ENCODE results near the gene CNEP1R1. TPM values are rescaled to one million over a fixed set of nuclear protein-coding genes. Genes with fewer than 3 reads are reported as not detected.

CNEP1R1 gene
- total RNA-seq, 1 experiment from 2014 or later = 18.5 TPM

GRCh38 chr16:49992825-49993224 is 32.2 kb upstream of the CNEP1R1 start:
- TF ChIP-seq CTCF (conservative IDR thresholded peaks at IDR 0.05) = no peak
- no peaks in the 10 kb centered on the region for H3K9me3 Mint-ChIP-seq
- DNase-seq = no peak
- Histone ChIP-seq H3K9ac (ENCODE audit: extremely low read depth, insufficient read length, low read length) (no peak overlapping the region), H3K23ac (ENCODE audit: insufficient read length, low read depth, low read length) (no peak overlapping the region), H3K4me1 (ENCODE audit: insufficient read depth, low read length) (no peaks in the 10 kb centered on the region; the same call in 1 of the 2 replicates), H3K79me1 (ENCODE audit: insufficient read depth, low read depth, low read length, poor library complexity, severe bottlenecking) (no peaks in the 10 kb centered on the region), H3K79me2 (ENCODE audit: insufficient read depth, low read length) (no peaks in the 10 kb centered on the region), H3K9me3 (ENCODE audit: control insufficient read depth, low read depth, low read length) (no peaks in the 10 kb centered on the region), H2BK12ac (ENCODE audit: insufficient read length, low read depth, low read length) (no peak overlapping the region), H2BK5ac (ENCODE audit: insufficient read length, low read length) (no peak overlapping the region), H2BK15ac (ENCODE audit: low read depth, low read length) (no peak overlapping the region), H3K18ac (ENCODE audit: insufficient read length, low read depth, low read length) (no peak overlapping the region), H4K91ac (ENCODE audit: insufficient read length, low read depth, low read length) (no peak overlapping the region), H2AFZ (ENCODE audit: low read length) (no peak overlapping the region), H2BK120ac (ENCODE audit: low read depth, low read length, poor library complexity, severe bottlenecking) (no peak overlapping the region), H3K4ac (ENCODE audit: low read depth, low read length) (no peak overlapping the region), H4K8ac (replicated peaks; ENCODE audit: insufficient read length, low read depth, low read length) (no peak overlapping the region), H4K20me1 (ENCODE audit: control insufficient read depth, insufficient read depth, insufficient read length) (no peaks in the 10 kb centered on the region), H3K27ac (ENCODE audit: insufficient read length, low read depth, low read length) (no peak overlapping the region), H2AK5ac (ENCODE audit: insufficient read length, low read length) (no peak overlapping the region), H3K27me3 (ENCODE audit: insufficient read depth, low read length) (no peaks in the 10 kb centered on the region), H3K56ac (ENCODE audit: insufficient read length, low read depth, low read length) (no peak overlapping the region), H4K5ac (ENCODE audit: insufficient read length, low read depth, low read length) (no peak overlapping the region), H3K23me2 (ENCODE audit: insufficient read length, low read depth, low read length, poor library complexity, severe bottlenecking) (no peaks in the 10 kb centered on the region), H3T11ph (ENCODE audit: low read length) (no peak overlapping the region), H3K4me2 (ENCODE audit: insufficient read depth, insufficient read length, low read length) (no peak overlapping the region), H2BK20ac (ENCODE audit: low read depth, low read length, poor library complexity, severe bottlenecking) (no peak overlapping the region), H3K14ac (ENCODE audit: insufficient read depth, low read length) (no peak overlapping the region)
- no peaks in the 10 kb centered on the region for H3K36me3 Mint-ChIP-seq (ENCODE audit: insufficient read depth in 1 of 3, low read depth in 3 of 3)
- WGBS (ENCODE audit: extremely low coverage, insufficient read length, low lambda C conversion rate) = no CpG with 5 or more reads among the region's 8 CpGs
- H3K4me1 Mint-ChIP-seq = peaks cover 2 to 4% of the 10 kb centered on the region in 2 experiments; a peak in 3 of 4 replicates
- H3K27me3 Mint-ChIP-seq (ENCODE audit: low read depth) = peaks cover 13% of the 10 kb centered on the region
- H3K27ac Mint-ChIP-seq = no peak overlapping the region
- no peak overlapping the region for H3K4me3 Mint-ChIP-seq

Data from H9 (cell line).